Stimulated activated CD4-positive, alpha-beta T cell treated with anti-CD3 and anti-CD28 coated beads, Interleukin-12 subunit alpha, Interleukin-12 subunit beta, amount 100 ng/mL, for 4 hours (primary cell): Measurements from ENCODE around the gene CSF1R.

ENCODE experiments used
- DNase-seq: peaks from one replicate; pipeline ENCODE4 v3.0.0-alpha.2; 2020

The CSF1R gene

DNA sequence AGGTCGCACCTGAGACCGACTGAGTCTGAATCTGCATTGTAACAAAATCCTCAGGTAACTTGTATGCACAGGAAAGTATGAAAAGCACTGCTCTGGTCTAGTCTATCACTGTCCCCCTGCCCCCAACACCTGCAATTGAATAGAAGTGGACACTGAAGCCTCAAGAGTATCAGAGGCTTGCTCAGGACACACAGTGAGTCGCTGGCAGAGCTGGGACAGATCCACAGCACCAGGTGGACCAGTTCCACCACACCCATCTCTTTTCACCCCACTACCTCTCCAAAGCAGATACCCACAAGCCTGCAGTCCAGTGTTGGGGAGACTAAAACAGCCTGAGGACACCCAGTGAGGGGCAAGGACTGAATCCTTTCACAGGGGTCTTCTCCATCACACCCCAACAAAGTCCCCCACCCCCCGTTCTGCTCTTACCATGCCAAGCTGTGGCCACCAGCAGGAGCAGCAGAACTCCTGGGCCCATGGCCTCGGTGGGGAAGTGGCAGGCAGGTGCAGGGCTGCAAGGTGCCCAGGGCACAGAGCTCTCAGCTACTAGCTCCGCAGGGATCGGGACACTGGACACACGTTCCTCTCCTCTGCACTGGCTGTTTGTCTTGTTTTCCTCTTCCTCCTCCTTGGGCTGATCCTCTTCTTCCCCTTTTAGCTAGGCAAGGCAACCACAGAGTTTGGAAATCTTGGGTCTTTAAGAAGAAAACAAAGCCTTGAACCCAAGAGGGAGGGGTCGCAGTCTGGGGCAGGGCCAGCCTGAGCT is at the start of gene CSF1R:
TSS of gene CSF1R (minus strand) at position 605 of the 766 bp plus-strand sequence. CDS start at position 478, 127 bp downstream.
- DNase-seq = no peak

DNA sequence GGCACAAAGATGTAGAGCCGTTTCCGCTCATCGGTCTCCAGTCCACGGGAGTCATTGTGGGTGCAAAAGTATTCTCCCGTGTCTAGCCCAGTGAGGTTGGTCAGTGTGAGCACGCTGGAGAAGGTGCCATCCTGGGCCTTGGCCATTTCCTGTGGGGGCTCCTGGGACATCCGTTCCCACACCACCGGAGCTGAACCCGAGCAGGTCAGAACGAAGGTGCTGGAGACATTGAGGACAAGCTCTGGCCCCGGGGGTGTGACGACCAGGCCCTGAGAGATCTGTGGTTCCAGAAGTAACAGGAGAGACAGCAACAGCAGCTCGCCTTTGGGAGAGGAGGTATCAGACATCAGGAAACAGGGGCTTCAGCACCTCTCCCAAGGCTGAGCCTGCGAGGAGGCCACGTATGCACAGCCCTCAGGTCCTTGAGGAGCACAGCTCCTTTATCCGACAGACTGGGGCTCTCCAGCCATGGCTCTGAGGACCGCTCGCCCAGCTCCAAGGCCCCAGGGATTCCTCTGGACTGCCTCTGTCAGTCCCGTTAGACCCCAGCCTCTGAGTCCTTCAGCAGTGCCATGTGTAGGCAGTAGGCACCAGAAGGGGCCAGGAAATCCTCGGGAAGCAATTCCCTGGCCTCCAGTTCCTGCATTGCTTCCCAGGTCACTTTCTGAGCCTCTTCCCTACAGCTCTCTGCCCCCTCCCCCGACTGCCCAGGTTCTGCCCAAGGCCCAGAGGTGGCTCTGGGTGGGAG is 49.4 kb upstream of the CSF1R start:
- no peak for DNase-seq

DNA sequence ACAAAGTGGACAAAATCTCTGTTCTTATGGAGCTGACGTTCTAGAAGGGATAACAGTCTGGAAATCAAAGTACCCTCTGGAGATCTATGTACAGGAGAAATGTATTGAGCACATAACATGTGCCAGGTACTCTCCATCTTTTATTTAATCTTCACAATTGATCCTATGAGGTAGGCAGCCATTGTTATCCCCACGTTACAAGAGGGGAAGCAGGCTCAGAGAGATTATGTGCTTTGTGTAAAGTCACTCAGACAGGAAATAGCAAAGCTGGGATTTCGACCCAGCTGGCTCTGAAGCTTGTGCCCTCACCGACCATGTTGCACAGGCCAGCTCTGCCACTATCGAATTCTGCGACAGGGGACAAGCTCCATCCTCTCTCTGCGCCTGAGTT is 47.8 kb upstream of the CSF1R start:
- DNase-seq = no peak

DNA sequence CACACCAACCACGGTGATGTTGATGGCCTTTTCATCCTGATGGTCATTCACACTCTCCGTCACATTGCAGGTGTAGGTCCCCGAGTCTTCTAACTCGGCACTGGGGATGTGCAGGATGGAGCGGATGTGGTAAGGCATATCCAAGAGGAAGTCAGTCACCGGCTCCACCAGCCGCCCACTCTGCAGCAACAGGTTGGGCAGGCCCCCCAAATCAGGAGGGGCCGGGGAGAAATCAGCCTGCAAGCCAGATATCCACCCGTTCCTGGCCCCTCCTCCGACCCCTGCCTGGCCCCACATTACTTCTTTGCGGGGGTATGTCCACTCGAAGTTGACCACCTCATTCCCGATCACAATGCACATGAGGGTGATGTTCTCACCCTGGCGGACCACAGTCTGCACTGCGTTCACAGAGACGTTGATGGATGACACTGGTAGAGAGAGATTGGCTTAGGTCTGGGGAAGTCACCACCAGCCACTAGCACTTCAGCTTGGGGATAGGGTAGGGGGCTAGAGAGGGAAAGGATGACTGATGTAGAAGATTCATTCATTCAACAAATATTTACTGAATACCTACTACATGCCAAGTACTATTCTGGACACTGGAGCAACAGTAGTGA is 47.3 kb upstream of the CSF1R start:
- no peak for DNase-seq

DNA sequence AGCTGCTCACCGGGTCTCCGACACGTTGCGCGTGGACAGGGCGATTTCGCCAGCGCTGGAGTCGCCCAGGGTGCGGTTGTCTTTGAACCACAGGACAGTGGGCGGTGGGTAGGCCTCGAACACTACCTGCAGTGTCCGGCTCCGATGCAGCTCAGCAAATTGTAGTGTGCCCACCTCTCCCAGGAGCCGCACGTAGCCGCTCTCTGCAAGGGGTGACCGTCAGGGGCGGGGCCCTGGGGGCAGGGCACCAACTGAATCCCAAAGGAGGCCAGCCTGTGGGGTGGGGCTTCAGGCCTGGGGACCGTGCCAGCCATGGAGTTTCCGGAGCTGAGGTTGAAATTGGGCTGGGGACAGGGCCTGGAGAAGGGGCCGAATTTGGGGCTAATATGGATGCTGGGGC is 46.4 kb upstream of the CSF1R start:
- no peak for DNase-seq

- DNase-seq = no peak
Measured at GRCh38 chr5:150131978-150132694, 45.8 kb upstream of the CSF1R start.

GRCh38 chr5:150131461-150131860 is 45.1 kb upstream of the CSF1R start:
- DNase-seq = no peak

- DNase-seq = no peak
Measured at GRCh38 chr5:150130493-150130922, 44.2 kb upstream of the CSF1R start.

DNA sequence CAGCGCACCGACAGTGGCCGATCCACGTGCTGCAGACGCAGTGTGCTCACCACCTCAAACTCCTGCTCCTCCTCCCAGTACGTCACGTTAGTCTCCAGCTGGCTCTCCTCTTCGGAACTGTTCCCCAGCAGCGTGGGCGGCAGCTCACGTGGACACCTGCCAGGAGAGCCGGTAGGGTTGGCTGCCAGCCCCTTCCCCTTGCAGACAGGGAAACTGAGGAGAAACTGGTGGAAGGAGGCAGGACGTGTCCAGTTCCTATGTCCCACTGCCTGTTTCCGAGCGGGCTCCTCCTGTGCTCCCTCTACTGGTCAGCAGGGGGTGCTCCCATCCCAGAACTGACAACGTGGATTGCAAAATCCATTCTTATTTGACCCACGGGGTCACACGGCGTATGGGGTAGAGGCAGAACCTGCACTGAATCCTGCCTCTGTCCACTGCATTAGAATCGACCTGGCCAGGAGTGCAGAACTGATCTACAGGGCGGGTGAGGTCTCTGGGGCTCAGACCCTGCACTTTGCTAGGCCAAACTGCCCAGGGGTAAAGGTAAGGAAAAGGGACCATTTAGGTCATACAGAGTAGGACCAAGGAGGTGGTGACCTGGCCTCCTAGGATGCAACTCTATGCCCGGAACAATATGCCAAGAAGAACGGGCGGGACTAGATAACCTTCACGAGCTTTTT is 43.6 kb upstream of the CSF1R start:
- DNase-seq = peak; percentile 36

DNA sequence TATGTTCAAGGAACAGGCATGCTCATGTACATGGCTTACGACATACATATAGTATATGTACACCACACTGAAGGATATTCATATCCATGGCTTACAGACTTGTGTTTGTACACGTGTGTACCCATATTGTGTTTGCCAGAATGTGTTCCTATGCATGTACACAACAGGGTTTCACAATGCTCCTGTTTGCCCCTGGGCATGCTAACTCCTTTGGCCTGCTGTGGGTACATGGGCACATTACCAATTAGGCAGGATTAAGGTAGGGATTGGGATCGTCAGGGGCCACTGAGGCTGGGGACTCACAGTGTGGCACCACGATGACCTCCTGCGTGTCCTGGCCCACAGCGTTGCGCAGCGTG is 43.1 kb upstream of the CSF1R start:
- no peak for DNase-seq

- no peak for DNase-seq
Measured at GRCh38 chr5:150126921-150127265, 40.5 kb upstream of the CSF1R start.

- no peak for DNase-seq
Measured at GRCh38 chr5:150126199-150126920, 40.0 kb upstream of the CSF1R start.

GRCh38 chr5:150125334-150125733 is 39.0 kb upstream of the CSF1R start:
- DNase-seq = no peak

DNA sequence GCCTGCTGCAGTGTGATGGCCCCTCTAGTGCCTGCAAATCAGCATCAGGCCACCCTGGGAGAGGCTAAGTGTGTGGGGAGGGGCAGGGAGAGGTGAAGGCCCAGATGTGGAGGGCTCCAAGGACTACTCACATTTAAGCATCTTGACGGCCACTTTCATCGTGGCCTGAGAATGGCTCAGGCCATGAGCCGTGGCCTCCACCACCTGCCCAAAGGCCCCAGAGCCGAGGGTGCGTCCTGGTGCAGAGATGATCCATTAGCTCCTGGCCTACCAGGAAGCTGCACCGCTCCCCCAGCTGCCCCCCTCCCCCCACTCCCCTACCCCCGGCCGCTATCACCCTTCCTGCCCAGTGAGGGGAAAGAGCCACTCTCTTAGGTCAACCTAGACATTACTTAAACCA is 38.2 kb upstream of the CSF1R start:
- no peak for DNase-seq

DNA sequence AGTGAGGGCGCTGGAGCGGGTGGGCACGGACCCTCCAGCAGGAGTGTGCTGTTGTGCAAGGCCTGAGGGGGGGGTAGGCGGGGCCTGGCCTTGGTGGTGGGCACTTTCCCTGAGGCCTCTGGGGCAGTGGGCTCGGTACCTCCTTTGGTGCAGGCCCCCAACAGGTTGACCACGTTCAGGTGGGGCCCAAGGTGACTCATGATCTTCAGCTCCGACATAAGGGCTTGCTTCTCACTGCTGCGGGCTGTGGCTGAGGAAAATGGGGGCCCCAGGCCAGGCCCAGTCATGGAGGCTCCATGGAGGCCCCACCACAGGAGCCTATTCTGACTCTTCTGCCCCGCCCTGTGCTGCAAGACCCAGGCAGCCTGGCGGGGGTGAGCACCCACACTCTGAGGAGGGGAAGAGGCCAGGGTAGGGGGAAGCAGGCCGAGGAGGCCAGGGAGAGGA is 37.8 kb upstream of the CSF1R start:
- DNase-seq = no peak

GRCh38 chr5:150123542-150123941 is 37.2 kb upstream of the CSF1R start:
- no peak for DNase-seq

GRCh38 chr5:150122536-150123481 is 36.5 kb upstream of the CSF1R start:
- DNase-seq = no peak

DNA sequence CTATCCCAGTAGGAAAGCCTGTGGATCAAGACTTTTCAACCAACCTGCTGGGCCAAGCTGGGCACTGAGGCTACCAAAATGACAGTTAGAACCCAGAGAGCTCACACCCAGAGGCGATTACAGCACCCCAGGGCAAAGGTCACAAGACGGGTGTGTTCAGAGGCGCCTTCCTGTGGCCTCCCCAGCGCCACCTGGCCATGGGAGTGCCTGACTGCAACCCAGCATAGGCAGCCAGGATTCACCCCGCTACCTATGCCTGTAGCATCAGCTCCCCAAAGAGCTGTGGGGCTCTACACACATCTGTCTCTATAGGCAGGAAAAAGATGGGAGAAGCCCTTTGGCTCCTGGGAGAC is 35.8 kb upstream of the CSF1R start:
- no peak for DNase-seq

- no peak for DNase-seq
Measured at GRCh38 chr5:150121448-150122157, 35.2 kb upstream of the CSF1R start.
